Panc1 (cell line): Measurements from ENCODE around the gene KDM2B.

Experiments
- CTCF ChIP-seq: fragments of 450-650 bp; IDR thresholded peaks from 2 replicates; pipeline ENCODE4 v1.5.1; 2017; ENCODE audit warnings: mild to moderate bottlenecking
- POLR2AphosphoS5 ChIP-seq: IDR thresholded peaks from 2 replicates; pipeline ENCODE4 v1.6.1; 2012; ENCODE audit warnings: mild to moderate bottlenecking, low read depth, low read length, moderate library complexity
- REST ChIP-seq, 2 experiments: IDR thresholded peaks; 2 replicates each; pipeline ENCODE4 v1.6.1; 2011 to 2012; ENCODE audit warnings: low read depth in 2 of 2, control low read depth in 1 of 2, low read length in 1 of 2, mild to moderate bottlenecking in 1 of 2, moderate library complexity in 1 of 2; ENCODE audit not compliant: insufficient read depth in 1 of 2
- SIN3A ChIP-seq: IDR thresholded peaks from 2 replicates; pipeline ENCODE4 v1.6.1; 2012; ENCODE audit warnings: low read depth, mild to moderate bottlenecking, low read length, moderate library complexity, borderline replicate concordance; ENCODE audit not compliant: insufficient read depth
- TCF7L2 ChIP-seq: IDR thresholded peaks from 2 replicates; pipeline ENCODE4 v1.6.1; 2011; ENCODE audit warnings: mild to moderate bottlenecking, low read depth, low read length, inconsistent platforms

- TF ChIP-seq CTCF (no peak), POLR2AphosphoS5 (no peak), REST (IDR thresholded peaks at IDR 0.05; ENCODE audit: insufficient read depth in 1 of 2, low read depth in 2 of 2, low read length in 1 of 2) (no peak), TCF7L2 (no peak), SIN3A (no peak)
Measured at GRCh38 chr12:121579190-121579791, 1.5 kb downstream of the KDM2B start.
